NCI-H2171 (cell line): Measurements from ENCODE around the gene OR2A1.
"Not testable (repeated sequence)": the region's sequence is repeated elsewhere in the genome, so short reads cannot be mapped to it uniquely, and the experiment has no call there.

Experiments used
- DNase-seq: peaks from one replicate; lab custom pipeline; 2025; lab: John Stamatoyannopoulos, UW

OR2A1 gene, protein sequence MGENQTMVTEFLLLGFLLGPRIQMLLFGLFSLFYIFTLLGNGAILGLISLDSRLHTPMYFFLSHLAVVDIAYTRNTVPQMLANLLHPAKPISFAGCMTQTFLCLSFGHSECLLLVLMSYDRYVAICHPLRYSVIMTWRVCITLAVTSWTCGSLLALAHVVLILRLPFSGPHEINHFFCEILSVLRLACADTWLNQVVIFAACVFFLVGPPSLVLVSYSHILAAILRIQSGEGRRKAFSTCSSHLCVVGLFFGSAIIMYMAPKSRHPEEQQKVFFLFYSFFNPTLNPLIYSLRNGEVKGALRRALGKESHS

DNA sequence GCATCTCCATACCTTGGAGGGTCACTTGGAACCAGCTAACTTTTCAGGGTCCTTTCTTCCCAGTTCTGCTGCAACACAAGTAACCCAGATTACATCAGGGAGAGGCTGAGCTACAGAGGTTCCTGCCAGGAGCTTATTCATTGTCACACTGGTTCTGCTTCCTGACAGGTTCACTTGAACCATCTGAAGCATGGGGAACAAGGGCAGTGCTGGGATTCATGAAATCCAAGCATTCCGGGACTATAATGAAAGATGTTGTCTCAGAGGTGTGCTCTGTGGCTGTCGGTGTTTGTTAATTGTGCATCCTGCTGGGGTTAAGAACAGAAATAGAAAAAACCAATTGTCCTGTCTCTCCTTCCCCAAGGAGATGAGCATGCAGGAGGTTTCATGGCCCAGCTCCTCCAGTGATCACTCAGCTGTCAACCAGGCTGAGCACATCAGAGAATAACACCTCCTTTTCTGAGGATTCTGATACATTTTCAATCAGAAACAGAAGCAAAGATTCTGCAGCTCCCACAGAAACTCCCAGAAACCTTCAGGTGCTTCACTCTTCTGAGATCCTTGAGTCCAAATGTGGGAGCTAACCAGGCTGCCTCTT lies at the start of gene OR2A1:
TSS of gene OR2A1 (plus strand) at position 548 of the 598 bp plus-strand sequence. CDS start 5,706 bp downstream, outside the sequence.
- DNase-seq: not testable (repeated sequence)

DNA sequence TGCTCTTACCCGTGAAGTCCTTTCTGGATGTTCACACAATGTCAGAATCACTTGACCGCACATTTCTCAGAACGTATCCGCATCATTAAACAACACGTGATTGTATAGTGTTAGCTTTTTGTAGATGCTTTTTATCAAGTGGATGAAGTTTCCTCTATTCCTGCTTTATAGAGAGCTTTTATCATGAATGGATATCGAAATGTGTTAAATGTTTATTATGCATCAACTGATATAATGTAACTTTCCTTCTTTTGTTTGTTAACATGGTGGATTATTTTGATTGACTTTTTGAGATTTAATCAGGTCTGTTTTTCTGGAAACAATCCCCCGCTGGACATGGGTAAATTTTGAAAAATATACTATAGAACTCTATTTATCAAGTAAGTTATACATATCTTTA lies 47.5 kb upstream of the OR2A1 start, which contains the start of gene OR2A7:
TSS of gene OR2A7 (minus strand) at position 101 of the 400 bp plus-strand sequence. CDS start 5,164 bp downstream, outside the sequence.
- not testable (repeated sequence) for DNase-seq

DNA sequence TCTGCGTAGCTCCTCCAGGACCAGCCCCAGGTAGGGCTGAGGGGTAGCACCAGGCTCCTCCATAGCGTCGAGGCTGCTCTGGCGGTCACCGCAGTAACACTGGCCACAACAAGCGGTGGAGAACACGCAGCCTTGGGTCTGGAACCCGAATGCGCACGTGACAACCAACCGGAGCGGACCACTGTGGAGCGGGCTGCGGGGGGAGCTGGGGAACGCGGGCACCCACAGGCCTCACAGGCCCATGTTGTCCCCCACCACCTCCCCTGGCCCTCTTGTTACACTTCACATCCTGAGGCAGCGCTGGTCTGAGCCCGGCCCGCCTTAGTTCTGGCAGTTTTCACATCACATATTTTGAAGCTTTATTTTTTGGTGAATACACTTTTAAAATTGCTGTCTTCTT lies 43.0 kb upstream of the OR2A1 start, which contains the start of gene CTAGE8:
TSS of gene CTAGE8 (minus strand) at position 101 of the 400 bp plus-strand sequence. CDS start at position 63, 38 bp downstream.
- DNase-seq: not testable (repeated sequence)

DNA sequence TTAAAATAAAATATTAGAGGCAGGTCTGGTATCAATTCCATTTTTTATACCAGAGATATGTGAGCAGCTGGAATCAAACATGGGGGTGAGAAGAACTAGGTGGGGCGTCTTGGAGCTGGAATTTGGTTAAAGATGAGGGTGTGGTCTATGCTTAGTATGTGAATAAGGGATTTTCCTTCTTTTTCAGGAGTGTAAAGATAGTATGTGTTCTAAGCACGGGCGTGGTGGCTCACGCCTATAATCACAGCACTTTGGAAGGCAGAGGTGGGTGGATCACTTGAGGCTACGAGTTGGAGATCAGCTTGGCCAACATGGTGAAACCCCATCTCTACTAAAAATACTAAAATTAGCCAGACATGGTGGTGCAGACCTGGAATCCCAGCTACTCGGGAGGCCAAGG lies 36.9 kb upstream of the OR2A1 start:
- DNase-seq: not testable (repeated sequence)

DNA sequence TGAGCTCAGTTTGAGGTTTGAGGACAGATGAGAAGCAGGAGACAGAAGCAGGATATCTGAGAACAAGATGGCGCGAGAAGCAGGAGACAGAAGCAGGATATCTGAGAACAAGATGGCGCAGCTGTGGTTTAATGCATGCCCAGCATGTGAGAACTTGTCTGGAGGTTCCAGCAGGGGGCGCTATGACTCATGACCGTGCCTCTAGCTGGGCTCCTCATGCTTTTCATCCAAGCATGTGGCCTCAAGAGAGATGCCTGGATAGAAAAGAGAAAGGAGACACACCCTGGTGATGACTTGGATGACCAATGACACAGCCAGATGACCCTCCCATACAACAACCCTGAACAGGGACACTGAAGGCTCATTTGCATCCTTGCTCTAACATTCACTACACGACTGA lies 32.2 kb upstream of the OR2A1 start:
- DNase-seq: not testable (repeated sequence)

DNA sequence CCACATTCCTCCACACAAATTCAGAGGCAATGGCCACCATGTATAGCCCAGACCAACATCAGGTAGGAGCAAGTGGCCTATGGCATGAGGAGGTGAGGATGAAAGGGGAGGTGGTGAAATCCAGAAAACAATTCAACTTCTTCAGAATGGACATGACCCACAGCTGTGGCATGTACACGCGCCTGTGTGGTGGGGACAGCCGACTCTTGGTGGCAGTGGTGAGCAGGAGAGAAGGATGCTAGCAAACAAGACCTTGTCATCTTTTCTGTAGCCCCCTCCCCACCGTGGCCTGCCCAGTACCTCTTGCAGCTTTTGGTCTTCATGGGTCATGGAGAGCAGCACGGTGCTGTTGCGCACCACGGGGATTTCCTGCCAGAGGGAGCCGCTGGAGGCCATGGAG lies 30.2 kb upstream of the OR2A1 start:
- DNase-seq: not testable (repeated sequence)

DNA sequence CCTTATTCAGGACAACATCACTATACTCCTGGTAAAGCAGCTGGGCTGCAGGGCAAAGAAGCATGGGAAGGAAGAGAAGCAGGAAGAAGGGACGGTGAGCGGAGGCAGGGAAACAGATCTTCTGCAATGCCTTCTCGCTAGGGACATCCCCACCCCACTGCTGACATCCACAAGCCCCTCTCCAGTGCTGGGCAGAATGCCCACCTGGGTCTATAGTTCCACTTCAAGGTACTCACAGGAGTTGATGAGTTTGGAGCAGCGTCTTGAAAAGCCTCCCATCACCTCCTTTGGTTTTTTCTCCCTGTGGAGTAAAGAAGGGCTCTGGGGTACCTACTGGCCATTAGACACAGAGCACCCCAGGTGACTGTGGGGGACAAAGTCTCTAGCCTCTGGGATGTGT lies 29.7 kb upstream of the OR2A1 start:
- DNase-seq: not testable (repeated sequence)

DNA sequence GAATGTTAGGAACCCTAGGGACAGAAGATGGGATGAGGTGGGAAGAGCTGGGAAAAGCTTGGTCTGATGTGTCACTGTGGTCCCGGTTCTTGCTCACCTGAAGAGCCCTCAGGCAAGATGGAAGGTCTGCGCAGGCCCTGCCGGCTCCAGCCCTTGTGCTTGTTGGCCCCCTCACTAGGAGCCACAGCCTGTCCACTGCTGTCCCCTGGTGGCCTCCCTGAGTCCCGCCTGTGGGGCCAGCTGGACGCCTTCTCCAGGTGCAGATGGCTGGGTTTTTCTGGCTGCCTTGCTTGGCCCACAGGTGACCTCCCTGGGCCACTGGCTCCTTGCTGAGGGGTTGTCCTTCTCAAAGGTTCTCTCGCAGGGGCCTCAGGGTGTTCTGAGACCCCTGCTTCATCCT lies 28.5 kb upstream of the OR2A1 start:
- not testable (repeated sequence) for DNase-seq

DNA sequence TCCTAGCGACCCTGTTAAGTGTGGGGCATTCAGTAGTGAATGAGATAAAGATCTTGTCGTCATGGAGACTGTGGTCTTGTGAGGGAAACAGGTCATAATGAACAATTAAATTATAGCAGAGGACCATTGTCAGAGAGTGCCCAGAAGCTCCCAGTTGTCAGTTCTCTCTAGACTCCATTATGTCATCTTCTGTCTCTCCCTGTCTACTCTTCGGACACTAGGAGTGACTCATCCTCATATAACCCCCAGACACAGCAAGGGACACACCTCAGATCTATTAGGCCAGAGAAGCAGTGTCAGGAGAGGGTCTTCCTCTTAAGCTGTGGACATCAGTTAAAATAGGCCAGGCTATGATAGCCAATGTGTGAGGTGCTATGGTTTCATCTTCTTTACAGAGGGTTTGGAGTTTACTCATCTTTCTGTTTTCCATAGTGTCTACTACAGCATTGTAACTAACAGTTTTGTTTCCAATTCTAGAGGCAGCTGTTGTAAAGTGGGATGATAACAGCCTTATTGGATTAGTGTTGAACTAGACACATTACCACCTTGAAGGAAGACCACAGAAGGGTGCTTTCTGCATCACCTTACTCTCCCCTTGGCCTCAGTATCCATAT lies 24.9 kb upstream of the OR2A1 start:
- DNase-seq: not testable (repeated sequence)

DNA sequence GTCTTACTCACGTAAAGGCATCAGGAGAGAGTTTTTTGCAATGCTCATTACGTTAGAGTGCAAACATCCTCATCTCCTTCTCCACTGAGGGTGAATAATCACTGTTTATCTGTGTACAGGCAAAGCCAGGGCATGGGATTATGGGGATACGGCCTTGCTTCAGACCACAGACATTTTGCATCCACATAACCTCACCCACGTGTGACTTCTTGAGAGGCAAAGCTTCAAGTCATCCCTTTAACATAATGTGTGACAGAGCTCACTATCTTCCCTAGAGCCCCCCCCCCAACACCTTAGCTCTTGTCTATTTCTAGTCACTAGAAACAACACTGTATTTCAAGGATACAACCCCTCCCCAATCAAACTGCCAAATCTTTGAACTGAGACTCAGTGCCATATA lies 20.6 kb upstream of the OR2A1 start:
- DNase-seq: not testable (repeated sequence)

DNA sequence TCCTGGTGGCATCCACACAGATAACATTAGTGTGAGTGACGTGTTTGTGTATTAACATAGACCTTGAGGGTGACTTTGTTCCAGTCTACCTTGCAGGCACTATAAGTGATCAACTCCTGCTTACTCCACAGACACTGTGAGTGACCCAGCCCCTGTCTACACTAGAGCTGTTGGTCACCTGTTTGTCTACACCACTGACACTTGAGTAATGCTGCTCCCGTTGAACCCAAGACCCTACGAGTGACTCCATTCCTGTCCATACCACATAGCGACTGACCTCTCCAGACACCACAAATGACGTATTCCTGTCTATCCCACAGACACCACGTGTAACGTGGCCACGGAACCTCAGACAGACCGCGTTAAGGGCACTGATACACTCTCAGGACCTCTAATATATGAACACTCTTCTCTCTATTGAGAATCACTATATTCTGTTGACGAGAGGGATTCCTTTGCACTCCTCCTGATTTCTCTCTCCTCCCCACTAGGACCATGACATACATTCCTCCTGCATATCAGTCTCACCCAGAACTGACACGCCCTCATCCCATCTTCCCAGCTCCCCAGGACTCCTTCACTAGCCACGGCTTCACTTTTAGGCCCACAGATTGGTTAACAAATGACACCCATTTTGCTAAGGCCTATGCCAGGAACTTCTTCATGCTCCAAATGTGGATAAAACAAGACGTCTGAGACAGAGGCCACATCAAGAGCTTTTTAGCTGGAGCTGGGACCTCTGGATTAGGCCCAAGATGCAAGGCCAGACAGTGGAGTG lies 19.6 kb upstream of the OR2A1 start:
- DNase-seq: not testable (repeated sequence)

DNA sequence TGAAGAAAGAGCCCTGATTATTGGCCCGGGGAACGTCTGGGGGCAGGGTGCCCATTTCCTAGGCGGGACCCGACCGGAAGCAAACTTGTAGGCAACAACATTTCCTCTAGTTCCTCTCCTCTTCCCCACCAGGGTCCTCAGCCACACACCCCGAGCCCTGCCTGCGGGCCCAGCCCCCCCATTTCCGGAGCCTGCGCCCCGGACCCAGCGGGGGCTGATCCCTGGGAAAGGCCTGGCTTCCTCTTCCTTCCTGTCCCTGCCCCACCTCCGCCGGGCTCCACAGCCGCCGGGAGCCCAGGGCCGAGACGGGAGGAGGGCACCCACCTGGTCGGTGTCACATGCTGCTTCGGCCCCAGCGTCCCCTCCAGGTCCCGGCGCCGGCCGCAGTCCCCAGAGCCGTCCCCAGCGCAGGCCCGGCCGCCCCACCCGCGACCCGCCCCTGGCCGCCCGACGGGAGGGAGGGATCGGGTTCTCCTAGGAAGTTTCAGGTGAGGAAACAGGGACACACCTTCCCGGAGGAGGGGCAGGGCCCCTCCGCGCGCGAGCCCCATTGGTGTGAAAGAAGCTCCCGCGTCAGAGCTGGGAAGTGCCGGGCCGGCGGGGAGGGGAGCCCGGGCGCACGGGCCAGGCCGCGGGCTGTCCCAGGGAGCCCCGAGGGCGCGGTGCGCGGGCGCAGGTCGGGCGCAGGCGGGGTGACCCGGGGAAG lies 18.3 kb upstream of the OR2A1 start:
- not testable (repeated sequence) for DNase-seq

DNA sequence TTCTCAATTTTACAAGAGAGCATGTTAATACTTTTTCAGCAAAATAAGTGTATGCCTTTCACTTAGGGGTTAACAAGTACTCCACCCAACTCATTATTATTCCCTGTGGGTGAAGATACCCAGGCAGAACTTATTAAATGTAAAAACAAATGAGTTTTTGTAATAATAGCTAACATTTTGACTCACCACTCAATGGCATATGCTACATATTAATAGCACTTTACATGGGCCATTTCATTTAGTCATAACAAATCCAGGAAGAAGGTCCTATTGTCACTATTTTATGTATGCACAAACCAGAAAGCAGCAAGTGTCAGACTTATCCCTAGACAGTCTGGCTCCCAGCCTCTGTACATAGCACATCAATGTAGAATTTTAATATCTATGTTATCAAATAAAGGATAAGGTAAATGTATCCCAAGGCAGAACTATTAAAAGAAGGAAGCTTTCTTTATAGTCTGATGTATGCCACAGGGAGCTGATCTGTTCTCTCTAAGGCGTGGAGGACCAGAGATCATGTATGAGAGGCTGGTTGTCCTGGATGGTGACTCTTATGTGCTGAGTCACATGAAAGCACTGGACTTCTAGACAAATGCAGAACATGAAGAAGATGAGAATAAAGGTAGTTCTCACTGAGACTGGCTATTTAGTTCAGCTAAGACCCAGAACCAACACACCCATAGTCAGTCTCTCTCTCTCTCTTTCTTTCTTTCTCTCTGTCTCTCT lies 9.5 kb upstream of the OR2A1 start:
- not testable (repeated sequence) for DNase-seq

DNA sequence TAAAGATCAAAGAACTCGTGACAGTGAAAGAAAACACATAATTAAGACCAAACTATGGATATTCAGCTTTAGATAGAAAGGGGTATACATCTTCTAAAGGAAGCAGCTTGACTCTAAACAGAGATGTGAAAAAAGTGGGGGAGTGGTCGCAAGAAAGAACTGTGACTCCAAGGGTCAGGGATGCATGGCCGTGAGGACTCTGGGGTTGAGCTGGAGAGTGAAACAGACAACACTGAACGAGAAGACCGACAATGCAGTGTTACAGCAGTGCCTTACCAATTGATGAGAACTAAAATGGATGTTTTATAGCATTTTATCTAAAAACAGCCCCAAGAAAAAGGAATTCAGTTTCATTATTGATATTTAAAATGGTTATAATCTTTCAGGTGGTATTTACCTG lies 8.6 kb upstream of the OR2A1 start:
- DNase-seq: not testable (repeated sequence)

DNA sequence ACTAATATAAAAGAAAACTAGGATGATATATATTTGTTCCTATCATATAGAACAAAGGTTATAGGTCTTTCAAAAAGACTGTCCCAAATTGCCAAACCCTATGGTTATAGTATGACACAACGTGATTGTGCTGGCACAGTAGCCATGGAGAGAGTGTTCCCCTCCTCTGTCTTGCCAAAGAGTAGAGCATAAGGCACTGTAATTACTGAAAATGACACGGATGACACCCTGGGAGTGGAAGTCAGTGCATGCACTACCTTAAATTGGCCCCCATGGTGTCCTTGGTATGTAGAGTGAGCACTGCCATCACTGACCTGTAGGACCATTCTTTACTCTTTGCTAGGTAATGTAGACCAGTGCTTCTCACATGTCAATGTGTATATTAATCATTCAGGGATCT lies 7.1 kb upstream of the OR2A1 start:
- DNase-seq: not testable (repeated sequence)

DNA sequence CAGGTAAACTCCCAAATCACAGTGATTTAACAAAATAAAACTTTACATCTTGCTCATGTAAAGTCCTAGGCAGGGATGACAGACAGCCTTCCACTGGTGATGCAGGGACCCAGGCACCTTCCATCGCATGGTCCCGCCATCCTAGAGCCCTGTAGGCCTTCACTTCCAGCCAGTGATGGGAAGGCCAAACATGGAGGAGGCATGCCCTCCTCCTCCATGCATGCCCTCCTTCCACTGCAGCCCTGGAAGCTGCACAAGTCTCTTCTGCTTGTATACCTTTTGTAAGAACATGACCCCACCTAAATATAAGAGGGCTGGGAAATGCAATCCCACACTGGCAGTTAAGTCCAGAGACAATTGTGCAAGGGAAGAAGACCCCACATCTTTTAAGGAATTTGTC lies 2.5 kb upstream of the OR2A1 start:
- not testable (repeated sequence) for DNase-seq

DNA sequence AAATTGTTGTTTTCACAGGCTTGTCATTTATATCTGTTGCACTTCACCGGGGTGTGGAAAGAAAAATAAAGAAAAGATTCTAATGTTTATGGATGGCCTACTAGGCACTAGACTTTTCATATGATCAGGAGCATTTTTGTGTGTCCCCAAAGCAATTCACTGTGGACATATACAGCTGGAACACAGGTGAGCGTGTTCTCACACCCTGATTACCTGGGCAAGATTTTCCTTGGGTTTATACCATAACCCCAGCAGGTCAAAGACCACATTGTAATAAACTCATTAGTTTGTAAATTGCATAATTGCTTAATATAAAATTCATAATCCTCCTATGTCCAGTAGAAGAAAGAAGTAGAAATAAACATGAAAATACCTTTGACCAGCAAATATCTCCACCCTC lies 1.0 kb upstream of the OR2A1 start:
- not testable (repeated sequence) for DNase-seq

DNA sequence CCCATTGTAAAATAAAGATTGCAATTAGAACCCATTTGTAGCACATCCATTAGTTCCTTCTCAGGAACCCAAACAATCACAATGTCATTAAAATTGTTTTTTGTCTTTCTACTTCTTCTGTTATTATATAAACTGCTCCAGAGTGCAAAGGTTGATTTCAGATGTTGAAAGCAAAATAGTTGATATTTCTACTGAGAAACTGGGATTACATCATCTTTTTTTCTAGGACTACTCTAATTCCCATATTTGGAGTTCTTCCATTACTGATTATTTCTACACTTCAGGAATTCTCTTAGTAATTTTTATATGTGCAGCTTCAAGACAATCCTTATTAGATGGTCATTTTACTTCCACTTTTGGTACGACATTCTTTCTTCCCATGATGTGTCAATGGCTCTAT lies 5.3 kb downstream of the OR2A1 start:
- DNase-seq: not testable (repeated sequence)

DNA sequence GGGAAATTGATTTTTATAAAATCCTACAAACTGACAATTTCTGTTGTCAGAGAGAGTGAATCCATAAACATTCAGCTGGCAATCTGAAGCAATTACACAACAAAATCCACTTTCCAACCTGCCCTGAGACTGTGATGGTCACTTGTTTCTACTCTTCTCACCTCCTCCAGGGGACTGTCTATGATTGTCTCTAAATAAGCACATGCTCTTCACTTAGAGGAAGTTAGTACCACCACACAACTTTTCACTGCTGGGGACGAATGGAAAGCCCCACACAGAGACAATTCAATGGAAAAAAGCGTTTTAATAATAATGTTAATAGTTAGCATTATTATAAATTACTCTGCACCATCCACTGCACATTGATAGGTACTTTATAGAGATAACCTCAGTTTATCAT lies 7.3 kb downstream of the OR2A1 start:
- DNase-seq: not testable (repeated sequence)

DNA sequence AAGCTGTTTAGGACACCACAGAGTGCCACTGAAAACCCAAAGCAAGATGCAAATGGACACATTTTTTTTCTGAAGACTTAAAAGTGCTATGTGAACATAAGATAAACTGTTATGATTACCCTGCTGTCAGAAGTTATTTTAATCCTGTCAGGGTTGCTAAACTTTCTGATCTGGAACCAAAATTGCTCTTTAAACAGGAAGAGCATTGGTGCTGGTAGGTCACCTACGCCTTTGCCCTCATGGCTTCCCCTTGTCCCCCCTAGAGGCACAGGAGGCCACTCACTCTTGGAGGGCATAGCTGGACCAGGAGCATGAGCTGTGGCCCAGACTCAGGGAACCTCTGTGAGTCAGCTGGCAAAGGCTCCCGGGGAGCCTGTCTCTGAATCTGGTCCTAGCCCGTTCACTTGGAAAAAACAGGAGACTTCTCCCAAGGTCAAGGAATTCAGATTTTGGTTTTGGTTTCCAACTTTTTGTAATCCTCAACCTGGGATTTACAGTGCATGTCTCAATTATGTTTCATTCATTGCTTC lies 9.5 kb downstream of the OR2A1 start:
- not testable (repeated sequence) for DNase-seq
